Activated CD4-positive, CD25-positive, alpha-beta regulatory T cell treated with anti-CD3 and anti-CD28 coated beads, Interleukin-2, amount 50 U/mL, for 72 hours (primary cell): ENCODE measurements around the gene TMEM255B.
"Not testable (repeated sequence)": the region's sequence is repeated elsewhere in the genome, so short reads cannot be mapped to it uniquely, and the experiment has no call there.

Source experiments
- DNase-seq: peaks from one replicate; pipeline ENCODE4 v3.0.0; 2021

The TMEM255B gene

GRCh38 chr13:113735194-113735593 is 23.8 kb upstream of the TMEM255B start:
- no peak for DNase-seq

- DNase-seq: no peak
Observed at GRCh38 chr13:113735750-113736149, 23.3 kb upstream of the TMEM255B start.

GRCh38 chr13:113736258-113736731 is 22.7 kb upstream of the TMEM255B start:
- no peak for DNase-seq

GRCh38 chr13:113737803-113738202 is 21.2 kb upstream of the TMEM255B start:
- DNase-seq: no peak

GRCh38 chr13:113739527-113740285 is 19.3 kb upstream of the TMEM255B start:
- DNase-seq: no peak

GRCh38 chr13:113740286-113740556 is 18.8 kb upstream of the TMEM255B start:
- no peak for DNase-seq

- DNase-seq: no peak
Observed at GRCh38 chr13:113740661-113741060, 18.4 kb upstream of the TMEM255B start.

GRCh38 chr13:113741191-113741668 is 17.8 kb upstream of the TMEM255B start:
- no peak for DNase-seq

- no peak for DNase-seq
Observed at GRCh38 chr13:113742000-113742441, 17.0 kb upstream of the TMEM255B start.

- DNase-seq: no peak
Observed at GRCh38 chr13:113742445-113743120, 16.4 kb upstream of the TMEM255B start.

GRCh38 chr13:113743366-113744195 is 15.4 kb upstream of the TMEM255B start:
- DNase-seq: no peak

- no peak for DNase-seq
Observed at GRCh38 chr13:113744197-113745000, 14.6 kb upstream of the TMEM255B start.

GRCh38 chr13:113745059-113745458 is 14.0 kb upstream of the TMEM255B start:
- no peak for DNase-seq

- DNase-seq: not testable (repeated sequence)
Observed at GRCh38 chr13:113745500-113746142, 13.4 kb upstream of the TMEM255B start.

- DNase-seq: no peak
Observed at GRCh38 chr13:113746143-113746525, 12.9 kb upstream of the TMEM255B start.

- DNase-seq: no peak
Observed at GRCh38 chr13:113746671-113747070, 12.4 kb upstream of the TMEM255B start.

- no peak for DNase-seq
Observed at GRCh38 chr13:113747291-113747833, 11.7 kb upstream of the TMEM255B start.

GRCh38 chr13:113748101-113748861 is 10.7 kb upstream of the TMEM255B start:
- no peak for DNase-seq

GRCh38 chr13:113748862-113749451 is 10.1 kb upstream of the TMEM255B start:
- no peak for DNase-seq

GRCh38 chr13:113749507-113749906 is 9.5 kb upstream of the TMEM255B start:
- no peak for DNase-seq

GRCh38 chr13:113749967-113750366 is 9.1 kb upstream of the TMEM255B start:
- no peak for DNase-seq
